GM19467 (cell line): Measurements from ENCODE around the gene TMPRSS6.
"Not testable (repeated sequence)": the region's sequence is repeated elsewhere in the genome, so short reads cannot be mapped to it uniquely, and the experiment has no call there.

ENCODE experiments used
- ATAC-seq: cut with Tn5 transposase; IDR thresholded peaks from one replicate; pipeline ENCODE4 v1.9.1; 2021; ENCODE audit warnings: mild to moderate bottlenecking, moderate library complexity; ENCODE audit not compliant: unreplicated experiment

The TMPRSS6 gene

DNA sequence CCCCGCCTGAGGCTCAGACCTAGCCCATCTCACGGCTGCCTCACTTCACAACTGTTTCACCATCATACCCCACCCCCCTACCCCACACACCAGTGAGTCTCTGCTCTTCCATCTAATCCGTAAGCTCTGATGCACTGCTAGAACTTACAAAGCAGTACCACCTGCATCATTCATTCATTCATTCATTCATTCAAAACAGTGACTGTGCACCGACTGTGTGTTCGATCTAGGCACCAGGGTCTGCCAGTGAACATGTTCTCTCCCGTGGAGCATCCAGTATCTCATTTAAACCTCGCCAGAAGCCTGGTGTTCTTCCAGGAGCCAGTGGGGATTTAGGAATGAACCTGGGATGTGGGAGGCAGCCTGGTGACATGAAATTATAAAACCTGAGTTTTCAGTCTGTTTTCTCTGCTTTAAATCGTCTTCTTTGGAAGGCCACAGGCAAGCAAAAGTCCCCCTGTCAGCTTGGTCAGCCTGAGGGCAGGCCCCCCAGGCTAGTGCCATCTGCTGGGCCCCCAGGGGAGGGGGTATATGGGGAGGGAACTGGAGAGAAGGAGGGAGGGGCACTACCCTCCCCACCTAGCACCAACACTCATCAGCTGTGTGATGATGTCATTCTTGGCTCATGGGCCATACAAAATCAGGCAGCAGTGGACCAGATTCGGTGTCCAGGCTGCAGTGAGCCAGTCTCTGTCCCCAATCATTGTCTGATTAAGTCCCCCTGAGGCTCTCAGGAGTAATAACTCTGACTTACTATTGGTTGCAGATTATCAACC, 18.4 kb downstream of the TMPRSS6 start:
- ATAC-seq, result no peak

DNA sequence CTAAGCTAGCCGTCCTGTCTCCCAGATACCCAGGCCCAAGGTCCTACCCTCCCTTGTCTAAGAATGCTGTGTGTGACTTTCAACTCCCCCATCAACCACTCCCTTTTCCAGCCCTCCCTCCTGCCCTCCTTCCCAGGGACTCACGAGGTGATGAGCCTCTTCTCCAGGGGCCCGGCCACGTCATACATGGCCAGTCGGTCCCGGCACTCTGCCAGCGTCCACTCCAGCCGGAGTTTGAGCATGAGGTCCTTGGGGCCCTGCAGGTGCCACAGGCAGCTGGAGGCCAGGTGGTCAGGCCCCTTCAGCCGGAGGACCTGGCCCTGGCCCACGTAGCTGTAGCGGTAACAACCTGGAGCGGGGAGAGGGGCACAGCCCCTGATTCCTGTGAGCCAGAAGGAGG, 20.1 kb downstream of the TMPRSS6 start:
- ATAC-seq, result no peak

DNA sequence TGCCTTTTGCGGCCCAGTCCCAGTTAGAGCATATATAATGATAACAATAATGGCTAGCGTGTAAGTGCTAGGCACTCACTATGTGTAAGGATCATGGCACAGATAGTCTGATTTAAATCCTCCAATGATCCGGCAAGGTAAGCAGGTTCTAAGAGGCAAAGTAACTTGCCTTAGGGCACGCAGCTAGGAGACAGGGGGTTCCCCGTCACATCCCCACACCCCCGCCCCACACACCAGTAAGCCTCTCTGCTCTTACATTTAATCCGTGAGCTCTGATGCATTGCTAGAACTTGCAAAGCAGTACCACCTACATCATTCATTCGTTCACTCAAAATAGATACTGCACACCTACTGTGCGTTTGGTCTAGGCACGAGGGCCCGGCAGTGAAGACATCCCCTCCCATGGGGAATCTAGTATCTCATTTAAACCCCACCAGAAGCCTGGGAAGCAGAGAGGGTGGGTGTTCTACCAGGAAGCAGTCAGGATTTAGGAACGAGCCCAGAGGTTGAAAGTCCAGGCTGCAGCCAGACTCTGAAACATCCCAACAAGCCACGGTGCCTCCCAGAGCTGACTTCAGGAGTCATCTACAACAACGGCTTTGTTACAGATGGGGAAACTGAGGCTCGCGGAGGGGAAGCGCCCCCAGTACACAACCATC, 20.6 kb downstream of the TMPRSS6 start:
- no peak for ATAC-seq

DNA sequence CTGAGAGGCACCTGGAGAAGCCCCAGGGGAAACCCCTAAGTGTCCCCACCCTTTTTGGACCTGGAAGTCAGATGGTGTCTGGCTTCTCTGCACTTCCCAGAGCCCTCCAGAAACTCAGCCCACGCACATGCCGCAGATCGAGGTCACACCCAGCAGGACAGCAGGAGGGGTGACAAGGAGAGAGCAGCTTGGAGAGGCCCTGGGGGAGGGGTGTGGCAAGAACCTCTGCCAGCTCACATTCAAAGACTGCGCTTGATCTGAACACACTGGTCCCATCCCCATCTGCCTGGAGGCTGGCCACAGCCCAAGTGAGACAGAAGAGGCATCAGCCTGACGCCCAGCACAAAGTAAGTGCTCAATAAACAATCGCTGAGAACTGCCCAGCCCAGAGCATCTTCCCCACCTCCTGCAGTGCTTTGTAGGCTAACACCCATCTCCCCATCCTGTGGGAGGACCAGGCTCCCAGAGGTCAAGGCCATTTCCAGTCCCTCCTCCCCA, 21.4 kb downstream of the TMPRSS6 start:
- ATAC-seq, result no peak

DNA sequence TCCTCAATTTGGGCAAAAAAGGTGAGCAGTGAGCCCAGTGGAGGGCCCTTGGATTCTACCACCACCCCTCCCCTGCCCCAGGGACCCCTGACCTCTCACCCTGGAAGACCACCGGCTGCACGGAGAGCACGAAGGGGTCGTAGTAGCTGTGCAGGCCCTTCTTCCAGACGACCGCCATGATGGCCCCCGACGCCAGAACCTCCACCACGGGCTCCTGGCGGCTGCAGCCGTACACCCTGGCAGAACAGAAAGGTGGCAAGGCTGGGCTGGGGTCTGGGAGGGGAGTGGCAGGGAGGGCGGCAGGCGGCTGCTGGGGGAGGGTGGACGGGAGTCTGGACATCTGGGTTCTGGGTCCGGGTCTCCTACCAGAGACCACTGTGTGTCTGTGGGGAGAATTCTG, 23.3 kb downstream of the TMPRSS6 start:
- no peak for ATAC-seq

DNA sequence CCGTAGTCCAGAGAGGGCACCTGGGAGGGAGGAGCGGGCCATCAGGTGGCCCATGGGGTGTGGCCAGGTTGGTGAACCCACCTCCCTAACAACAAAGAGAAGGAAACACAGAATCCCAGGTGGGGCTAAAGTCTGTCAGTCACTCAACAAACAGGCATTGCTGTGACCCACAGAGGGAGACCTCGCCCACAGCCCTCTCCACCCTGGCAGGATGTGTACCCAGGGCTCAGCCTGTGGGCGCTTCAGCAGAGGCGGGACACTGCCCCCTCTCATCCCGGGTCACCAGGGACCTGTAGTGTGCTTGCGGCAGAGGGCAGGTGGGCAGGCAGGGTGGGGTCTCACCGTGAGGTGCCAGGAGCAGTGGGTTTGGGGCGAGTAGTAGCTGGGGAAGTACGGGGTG, 25.1 kb downstream of the TMPRSS6 start:
- no peak for ATAC-seq

DNA sequence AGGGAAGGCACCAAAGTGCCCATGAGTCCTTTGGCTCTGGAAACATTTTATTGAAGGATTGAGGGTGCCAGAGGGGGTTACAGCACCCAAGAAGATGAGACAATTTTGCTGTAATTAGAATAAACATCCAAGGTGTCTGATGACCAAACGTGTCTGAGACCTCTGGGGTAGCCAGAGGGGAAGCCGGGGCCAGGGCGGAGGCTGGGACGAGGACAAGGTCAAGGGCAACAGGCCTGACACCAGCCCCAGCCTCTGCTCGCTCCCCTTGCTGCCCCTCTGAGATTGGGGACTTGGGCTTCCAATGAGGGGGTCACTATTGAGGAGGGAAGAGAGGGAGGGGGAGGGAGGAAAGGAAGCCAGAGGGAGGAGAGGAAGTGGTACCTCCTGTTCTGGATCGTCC, 25.6 kb downstream of the TMPRSS6 start:
- no peak for ATAC-seq

DNA sequence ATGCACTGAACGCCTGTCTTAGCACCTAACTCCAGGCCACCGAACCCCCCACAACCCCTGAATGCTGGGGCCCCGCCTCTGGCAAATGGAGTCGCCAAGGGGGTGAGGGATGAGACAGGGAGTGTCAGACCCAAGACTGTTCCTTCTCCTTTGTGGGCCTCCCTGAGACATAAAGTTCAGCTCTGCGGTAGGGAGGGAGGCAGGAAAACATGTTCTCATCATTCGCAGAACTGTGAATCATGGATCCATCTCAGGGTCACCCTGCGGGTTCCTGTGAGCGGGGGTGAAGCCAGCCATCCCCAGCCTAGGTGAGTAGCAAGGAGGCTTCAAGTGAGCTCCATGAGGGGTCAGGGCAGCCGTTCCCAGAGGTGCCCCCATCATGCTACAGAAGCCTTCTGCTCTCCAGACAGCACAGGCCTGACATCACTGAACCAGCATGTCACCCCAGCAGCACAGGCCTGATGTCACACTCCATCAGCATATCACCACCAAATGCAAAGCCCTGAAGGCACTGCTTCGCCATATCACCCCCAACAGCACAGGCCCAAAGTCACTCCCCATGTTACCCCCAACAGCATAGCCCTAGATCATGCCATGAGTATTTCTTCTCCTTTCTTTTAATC, 27.2 kb downstream of the TMPRSS6 start:
- ATAC-seq, result no peak

DNA sequence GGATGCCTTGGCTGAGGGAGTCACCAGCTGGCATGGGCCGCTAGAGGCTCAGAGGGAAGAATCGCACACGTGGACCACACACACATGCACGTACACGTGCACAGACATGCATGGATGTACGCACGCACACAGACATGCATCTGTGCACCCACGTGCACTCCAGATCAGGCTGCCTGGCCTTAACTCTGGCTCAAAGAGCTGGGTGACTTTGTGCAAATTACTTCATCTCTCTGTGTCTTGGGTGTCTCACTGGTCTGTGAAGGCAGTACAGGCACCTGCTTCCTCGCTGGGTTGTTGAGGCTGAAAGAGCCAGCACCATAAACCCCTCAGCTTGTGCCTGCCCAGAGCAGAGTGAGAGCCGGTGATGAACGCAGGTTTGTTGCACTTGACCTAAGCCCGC, 28.7 kb downstream of the TMPRSS6 start:
- no peak for ATAC-seq

DNA sequence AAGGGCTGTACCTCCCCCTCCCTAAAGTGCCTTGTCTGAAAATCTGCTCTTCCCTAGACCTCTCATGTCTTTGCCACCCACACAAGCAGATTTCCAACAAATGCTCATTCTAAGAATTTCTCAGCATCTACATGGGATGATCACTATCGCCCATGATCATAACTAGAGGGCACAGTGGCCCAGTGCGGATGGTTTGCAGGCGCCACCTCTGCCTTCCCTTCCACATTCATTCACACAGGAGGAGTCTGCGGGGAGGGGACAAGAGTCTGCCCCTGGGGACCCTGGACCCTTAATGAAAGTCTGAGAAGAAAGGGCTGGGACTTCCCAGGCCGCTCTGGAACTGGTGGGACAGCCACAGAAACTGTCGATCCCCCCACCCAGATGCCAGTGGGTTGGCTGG, 29.1 kb downstream of the TMPRSS6 start:
- no peak for ATAC-seq

DNA sequence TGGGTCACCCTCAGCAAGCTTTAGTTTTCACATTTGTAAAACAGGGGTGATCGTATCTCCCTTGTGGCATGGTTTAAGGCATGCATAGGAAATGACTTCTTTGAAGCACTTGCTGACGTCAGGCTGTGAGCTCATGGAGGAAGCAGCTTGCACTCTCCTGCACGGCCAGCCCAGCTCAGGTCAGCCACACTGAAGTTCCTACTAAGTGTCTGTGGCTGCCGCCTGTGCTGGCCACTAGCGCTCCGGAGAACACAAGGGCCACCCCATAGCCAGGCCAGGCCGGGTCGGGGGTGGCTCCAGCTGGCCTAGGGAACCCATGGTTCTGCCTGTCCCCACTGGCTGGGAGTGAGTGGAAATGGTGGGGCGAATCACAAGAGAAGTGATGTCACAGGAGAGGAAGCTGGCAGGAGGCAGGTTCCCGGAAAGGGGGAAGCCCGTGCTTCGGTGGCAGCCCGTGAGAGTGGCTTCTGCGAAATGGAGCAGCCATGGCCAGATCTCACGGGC, 29.8 kb downstream of the TMPRSS6 start:
- no peak for ATAC-seq

DNA sequence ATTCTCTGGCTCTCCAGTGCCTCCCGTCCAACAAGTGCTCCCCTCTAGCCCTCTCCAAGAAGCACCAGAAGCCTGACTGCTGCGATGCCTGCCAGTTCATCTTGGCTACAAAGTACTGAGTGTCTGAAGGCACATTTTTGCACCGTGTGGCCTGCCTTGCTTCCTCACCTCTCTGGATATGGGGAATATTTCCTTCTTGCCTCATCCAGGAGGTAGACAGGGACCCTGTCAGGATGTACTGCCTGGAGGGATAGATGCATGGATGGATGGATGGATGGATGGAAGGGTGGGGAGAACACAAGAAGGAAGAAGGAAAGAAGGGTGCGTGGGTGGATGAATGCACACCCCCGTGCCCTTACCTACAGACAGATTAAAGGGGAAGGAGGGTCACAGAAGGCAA, 30.4 kb downstream of the TMPRSS6 start:
- no peak for ATAC-seq

DNA sequence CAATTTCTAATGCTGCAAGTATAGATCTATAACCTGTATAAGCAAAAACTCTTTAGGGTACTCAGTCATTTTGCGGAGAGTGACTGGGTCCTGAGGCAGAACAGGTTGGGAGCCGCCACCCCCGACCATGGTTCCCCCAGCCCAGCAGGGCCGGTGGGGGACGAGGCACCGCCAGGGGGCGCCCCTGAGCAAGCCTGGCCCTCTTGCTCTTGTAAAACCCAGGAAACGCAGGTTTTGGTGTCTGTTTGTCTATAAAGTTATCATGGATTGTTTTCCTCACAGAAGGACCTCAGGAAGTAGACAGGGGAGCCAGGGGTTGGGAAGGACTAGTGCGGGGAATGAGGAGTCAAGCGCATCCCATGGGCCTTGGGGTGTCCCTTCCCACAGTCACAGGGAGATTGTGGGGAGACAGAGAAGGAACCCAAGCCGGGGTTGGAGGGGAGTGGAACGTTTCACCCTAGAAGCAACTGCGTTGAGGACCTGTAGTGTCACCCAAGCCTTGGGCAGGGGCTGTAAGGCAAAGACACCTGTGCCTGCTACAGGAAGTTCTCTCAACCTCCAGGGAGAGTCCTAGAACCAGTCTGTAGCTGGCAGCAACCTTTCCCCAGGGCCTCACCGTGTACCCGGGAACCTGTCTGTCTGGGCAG, 31.6 kb downstream of the TMPRSS6 start:
- ATAC-seq, result no peak

DNA sequence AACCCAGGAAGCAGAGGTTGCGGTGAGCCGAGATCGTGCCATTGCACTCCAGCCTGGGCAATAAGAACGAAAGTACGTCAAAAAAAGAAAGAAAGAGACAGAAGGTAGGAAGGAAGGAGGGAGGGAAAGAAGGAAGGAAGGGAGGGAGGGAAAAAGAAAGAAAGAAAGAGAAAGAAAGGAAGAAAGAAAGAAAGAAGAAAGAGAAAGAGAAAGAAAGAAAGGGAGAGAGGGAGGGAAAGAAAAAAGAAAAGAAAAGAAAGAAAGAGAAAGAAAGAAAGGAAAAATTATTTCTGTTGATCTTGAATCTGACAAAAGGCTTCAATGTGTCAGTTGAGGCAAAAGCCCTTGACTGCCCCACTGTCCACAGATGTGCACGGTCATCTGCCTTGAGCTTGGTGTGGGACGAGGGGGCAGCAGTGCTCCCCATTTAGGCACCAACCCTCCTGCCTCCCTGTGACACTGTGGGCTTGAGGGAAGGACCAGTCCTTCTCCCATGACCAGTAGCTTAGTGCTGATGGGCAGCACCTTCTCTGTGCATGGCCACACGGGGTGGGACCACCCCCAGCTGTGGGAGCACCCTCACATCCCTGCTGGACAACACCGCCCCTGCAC, 33.6 kb downstream of the TMPRSS6 start:
- no peak for ATAC-seq

DNA sequence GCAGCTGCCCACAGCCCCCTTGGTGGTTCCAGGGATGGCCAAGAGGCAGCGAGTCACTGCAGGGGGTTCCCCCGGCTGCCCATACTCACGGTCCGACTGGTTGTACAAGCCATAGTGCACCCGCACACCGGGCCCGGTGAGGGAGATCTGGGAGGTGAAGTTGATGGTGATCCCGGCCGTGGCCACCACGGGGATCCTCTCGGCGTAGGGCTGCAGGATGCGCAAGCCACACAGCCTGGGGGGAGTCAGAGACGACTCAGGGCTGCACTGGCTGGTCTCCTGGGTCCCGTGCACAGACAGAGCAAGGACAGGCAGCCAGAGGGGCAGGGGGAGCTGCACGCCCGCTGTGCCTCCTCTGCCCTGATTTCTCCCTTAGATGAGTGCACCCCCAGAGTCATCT, 34.5 kb downstream of the TMPRSS6 start:
- ATAC-seq, result no peak

DNA sequence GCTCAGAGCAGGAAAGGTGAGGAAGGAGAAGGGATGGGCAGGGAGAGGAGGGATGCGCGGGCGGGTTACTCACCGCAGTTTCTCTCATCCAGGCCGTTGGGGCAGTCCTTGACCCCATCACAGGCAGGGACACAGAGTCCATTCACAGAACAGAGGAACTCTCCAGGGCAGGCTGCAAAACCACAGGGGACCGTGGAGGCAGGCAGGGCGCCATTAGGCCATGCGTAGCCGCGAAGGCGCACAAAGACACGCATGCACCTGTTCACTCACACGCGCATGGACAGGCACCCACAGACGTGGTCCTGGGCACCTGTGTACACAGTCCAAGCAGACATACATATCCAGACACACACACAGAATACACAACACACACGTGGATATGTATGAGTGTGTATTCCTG, 35.0 kb downstream of the TMPRSS6 start:
- no peak for ATAC-seq

DNA sequence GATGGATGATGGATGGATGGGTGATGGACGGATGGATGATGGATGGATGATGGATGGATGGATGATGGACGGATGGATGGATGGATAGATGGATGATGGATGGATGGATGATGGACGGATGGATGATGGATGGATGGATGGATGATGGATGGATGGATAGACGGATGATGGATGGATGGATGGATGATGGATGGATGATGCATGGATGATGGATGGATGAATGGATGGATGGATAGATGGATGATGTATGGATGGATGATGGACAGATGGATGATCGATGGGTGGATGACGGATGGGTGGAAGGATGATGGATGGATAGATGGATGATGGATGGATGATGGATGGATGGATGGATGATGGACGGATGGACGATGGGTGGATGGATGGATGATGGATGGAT, 36.8 kb downstream of the TMPRSS6 start:
- no peak for ATAC-seq

DNA sequence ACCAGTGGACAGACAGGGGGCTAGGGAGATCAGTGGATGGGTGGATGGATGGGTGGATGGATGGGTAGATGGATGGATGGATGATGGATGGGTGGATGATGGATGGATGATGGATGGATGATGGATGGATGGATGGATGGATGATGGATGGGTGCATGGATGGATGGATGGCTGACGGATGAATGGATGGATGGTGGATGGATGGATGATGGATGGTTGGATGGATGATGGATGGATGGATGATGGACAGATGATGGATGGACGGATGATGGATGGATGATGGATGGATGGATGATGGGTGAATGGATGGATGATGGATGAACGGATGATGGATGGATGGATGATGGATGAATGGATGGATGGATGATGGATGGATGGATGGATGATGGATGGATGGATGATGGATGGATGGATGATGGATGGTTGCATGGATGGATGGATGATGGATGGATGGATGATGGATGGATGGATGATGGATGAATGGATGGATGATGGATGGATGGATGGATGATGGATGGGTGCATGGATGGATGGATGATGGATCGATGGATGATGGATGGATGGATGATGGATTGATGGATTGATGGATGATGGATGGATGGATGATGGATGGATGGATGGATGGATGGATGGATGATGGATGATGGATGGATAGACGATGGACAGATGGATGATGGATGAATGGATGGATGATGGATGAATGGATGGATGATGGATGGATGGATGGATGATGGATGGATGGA, 37.5 kb downstream of the TMPRSS6 start:
- ATAC-seq, result not testable (repeated sequence)

DNA sequence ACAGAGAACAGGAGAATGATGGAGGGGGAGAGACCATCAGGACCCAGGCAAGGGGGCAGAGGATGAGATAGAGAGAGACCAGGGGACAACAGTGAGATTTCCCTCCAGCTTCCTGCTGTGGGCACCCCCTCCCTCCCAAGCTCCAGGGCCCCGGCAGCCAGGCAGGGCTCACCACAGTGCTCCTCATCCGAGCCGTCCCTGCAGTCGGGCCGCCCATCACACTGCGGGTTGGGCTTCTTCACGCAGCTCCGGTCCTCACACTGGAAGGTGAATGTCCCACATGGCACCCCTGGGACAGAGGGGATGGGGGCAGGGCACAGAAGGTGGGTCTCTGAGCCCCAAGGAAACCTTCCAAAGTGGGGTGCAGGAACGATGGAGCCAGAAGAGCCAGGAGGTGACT, 38.8 kb downstream of the TMPRSS6 start:
- ATAC-seq, result no peak

DNA sequence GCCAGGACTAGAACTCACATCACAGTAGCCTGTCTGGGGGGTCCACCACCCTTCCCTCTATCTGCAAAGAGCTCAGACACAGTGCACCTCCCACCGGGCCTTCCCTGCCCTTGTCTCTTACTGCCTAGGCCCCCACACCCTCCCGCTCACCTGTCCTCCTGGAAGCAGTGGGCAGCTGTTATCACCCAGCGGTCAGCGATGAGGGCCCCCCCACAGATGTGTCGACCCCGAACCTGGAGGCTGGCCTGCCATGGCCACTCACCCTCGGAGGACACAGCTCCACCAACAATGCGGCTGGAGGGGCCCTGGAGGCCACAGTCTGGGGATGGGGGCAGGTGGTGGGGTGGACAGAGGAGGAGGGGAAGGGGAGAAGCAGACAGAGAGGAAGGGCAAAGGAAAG, 39.2 kb downstream of the TMPRSS6 start:
- no peak for ATAC-seq
